GM18511 (cell line): Measurements from ENCODE around the gene AGBL4.
"Not testable (repeated sequence)": the region's sequence is repeated elsewhere in the genome, so short reads cannot be mapped to it uniquely, and the experiment has no call there.

Experiments
- ATAC-seq: cut with Tn5 transposase; IDR thresholded peaks from one replicate; pipeline ENCODE4 v1.9.1; 2021; ENCODE audit warnings: mild to moderate bottlenecking, moderate library complexity; ENCODE audit not compliant: unreplicated experiment

The AGBL4 gene

GRCh38 chr1:48523558-48523957 is 1500.2 kb downstream of the AGBL4 start:
- ATAC-seq = no peak

GRCh38 chr1:48519896-48520295 is 1503.9 kb downstream of the AGBL4 start:
- ATAC-seq = not testable (repeated sequence)

- no peak for ATAC-seq
These were observed 1516.9 kb downstream of the AGBL4 start for GRCh38 chr1:48506870-48507269.

GRCh38 chr1:48500541-48501450 is 1523.0 kb downstream of the AGBL4 start:
- no peak for ATAC-seq

GRCh38 chr1:48499211-48499735 is 1524.5 kb downstream of the AGBL4 start:
- no peak for ATAC-seq

GRCh38 chr1:48498096-48498791 is 1525.5 kb downstream of the AGBL4 start:
- ATAC-seq = peak; percentile 87

GRCh38 chr1:48495911-48496310 is 1527.8 kb downstream of the AGBL4 start:
- ATAC-seq = no peak

- ATAC-seq = no peak
These were observed 1528.6 kb downstream of the AGBL4 start for GRCh38 chr1:48495166-48495565.

- no peak for ATAC-seq
These were observed 1529.6 kb downstream of the AGBL4 start for GRCh38 chr1:48493970-48494769.

- no peak for ATAC-seq
These were observed 1530.7 kb downstream of the AGBL4 start for GRCh38 chr1:48493041-48493440.

GRCh38 chr1:48492392-48492791 is 1531.4 kb downstream of the AGBL4 start:
- ATAC-seq = no peak

- ATAC-seq = no peak
These were observed 1535.0 kb downstream of the AGBL4 start for GRCh38 chr1:48488721-48489120.
